GM12878 (cell line): Measurements from ENCODE around the gene RPL31.

ENCODE experiments used
- CEBPB ChIP-seq, 2 experiments: fragments of 150-350 bp in 1 of 2; IDR thresholded peaks; 2 replicates each; pipeline ENCODE4 v1.6.1; 2012 to 2014; ENCODE audit warnings: low read depth in 2 of 2, low read length in 2 of 2, borderline replicate concordance in 1 of 2, inconsistent platforms in 1 of 2
- CHD2 ChIP-seq: IDR thresholded peaks from 2 replicates; pipeline ENCODE4 v1.6.1; 2011; ENCODE audit warnings: low read depth, low read length, improper control_type of control experiment, borderline replicate concordance
- CHD4 ChIP-seq: fragments of 200-600 bp; sonication (generic); IDR thresholded peaks from 2 replicates; pipeline ENCODE4 v1.6.1; 2016; ENCODE audit warnings: mild to moderate bottlenecking
- JUND ChIP-seq: IDR thresholded peaks from 2 replicates; pipeline ENCODE4 v1.6.1; 2012; ENCODE audit warnings: low read depth, mild to moderate bottlenecking, low read length, improper control_type of control experiment, moderate library complexity
- KDM1A ChIP-seq: fragments of 200-600 bp; sonication (generic); IDR thresholded peaks from 2 replicates; pipeline ENCODE4 v1.6.1; 2016; ENCODE audit warnings: borderline replicate concordance
- NFIC ChIP-seq: IDR thresholded peaks from 2 replicates; pipeline ENCODE4 v1.6.1; 2012; ENCODE audit warnings: low read depth, mild to moderate bottlenecking, inconsistent platforms, low read length, moderate library complexity
- POLR2AphosphoS5 ChIP-seq: IDR thresholded peaks from 2 replicates; pipeline ENCODE4 v1.6.1; 2011; ENCODE audit warnings: mild to moderate bottlenecking, low read length, inconsistent platforms
- RAD21 ChIP-seq: IDR thresholded peaks from 2 replicates; pipeline ENCODE4 v1.6.1; 2011; ENCODE audit warnings: mild to moderate bottlenecking, low read depth, low read length, moderate library complexity; ENCODE audit not compliant: insufficient read depth
- SRF ChIP-seq, 2 experiments: IDR thresholded peaks; 2 replicates each; pipeline ENCODE4 v1.6.1; 2011; ENCODE audit warnings: low read depth in 2 of 2, low read length in 2 of 2, mild to moderate bottlenecking in 1 of 2, moderate library complexity in 1 of 2
- TF ChIP-seq, protein P1 (sequence below), 3 experiments: IDR thresholded peaks in 2 of 3; conservative IDR thresholded peaks in 1 of 3; 2 replicates each; pipeline ENCODE4 v1.5.1; 2011; ENCODE audit warnings: low read depth in 3 of 3, low read length in 3 of 3, mild to moderate bottlenecking in 3 of 3, control low read depth in 2 of 3, moderate library complexity in 2 of 3, inconsistent platforms in 1 of 3, mixed read lengths in 1 of 3; ENCODE audit not compliant: control insufficient read depth in 2 of 3, insufficient read depth in 1 of 3; ENCODE audit errors: extremely low read depth in 1 of 3
- TF ChIP-seq, protein P2 (sequence below): fragments of 450-650 bp; formaldehyde crosslinking; IDR thresholded peaks from 2 replicates; pipeline ENCODE4 v1.4.0; 2020; ENCODE audit warnings: mild to moderate bottlenecking, moderate library complexity
- TF ChIP-seq, protein P3 (sequence below): IDR thresholded peaks from 2 replicates; pipeline ENCODE4 v1.6.1; 2012; ENCODE audit warnings: low read depth, low read length, improper control_type of control experiment
- TF ChIP-seq, protein P4 (sequence below): fragments of 450-650 bp; IDR thresholded peaks from 2 replicates; pipeline ENCODE4 v1.6.1; 2018; ENCODE audit warnings: mild to moderate bottlenecking, low read depth, moderate library complexity; ENCODE audit not compliant: partially characterized antibody
- TF ChIP-seq, protein P5 (sequence below): fragments of 450-650 bp; IDR thresholded peaks from 2 replicates; pipeline ENCODE4 v1.6.1; 2017; ENCODE audit warnings: mild to moderate bottlenecking, low read depth, inconsistent platforms; ENCODE audit not compliant: poor library complexity, severe bottlenecking

DNA sequence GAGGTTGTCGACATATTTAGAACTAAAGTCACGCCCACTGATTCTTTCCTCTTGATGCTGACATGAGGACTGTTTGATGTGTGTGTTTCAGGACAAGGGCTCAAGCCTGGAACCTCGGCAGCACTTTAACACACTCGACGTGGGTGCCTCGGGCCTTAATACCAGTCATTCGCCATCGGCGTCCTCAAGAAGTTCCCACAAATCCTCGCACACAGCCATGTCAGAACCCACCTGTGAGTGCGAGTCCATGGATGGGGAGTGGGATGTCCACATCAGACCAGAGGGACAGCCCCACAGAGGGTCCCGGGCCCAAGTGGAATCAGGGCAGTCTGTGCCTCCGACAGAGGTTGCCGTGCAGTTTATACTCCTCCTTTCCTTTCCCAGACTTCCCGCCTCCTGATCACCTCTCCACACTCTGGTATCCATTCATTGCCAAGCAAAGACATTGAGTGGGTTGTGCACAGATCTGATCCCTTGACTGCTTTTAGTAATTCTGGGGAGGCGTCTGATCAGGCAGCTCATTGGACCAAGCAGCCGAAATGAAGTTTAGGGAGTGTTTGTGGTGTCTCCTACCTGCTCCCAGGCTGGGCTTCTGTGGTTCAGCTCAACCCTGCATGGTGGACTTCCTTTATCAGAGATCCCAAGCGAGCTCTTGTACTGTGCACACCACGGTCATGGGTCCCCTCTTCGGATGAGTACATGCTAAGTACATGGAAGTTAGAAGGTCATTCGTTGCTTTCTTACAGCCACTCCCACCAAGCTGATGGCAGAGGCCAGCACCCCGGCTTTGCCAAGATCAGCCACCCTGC is 27.2 kb upstream of the RPL31 start:
- TF ChIP-seq RAD21 (no peak), JUND (no peak), CHD2 (no peak), POLR2AphosphoS5 (no peak), NFIC (no peak), CEBPB (IDR thresholded peaks at IDR 0.05; ENCODE audit: borderline replicate concordance in 1 of 2, low read depth in 2 of 2, low read length in 2 of 2) (no peak), KDM1A (no peak), CHD4 (no peak), SRF (IDR thresholded peaks at IDR 0.05; ENCODE audit: low read depth in 2 of 2, low read length in 2 of 2) (no peak)
- TF ChIP-seq, protein P1, sequence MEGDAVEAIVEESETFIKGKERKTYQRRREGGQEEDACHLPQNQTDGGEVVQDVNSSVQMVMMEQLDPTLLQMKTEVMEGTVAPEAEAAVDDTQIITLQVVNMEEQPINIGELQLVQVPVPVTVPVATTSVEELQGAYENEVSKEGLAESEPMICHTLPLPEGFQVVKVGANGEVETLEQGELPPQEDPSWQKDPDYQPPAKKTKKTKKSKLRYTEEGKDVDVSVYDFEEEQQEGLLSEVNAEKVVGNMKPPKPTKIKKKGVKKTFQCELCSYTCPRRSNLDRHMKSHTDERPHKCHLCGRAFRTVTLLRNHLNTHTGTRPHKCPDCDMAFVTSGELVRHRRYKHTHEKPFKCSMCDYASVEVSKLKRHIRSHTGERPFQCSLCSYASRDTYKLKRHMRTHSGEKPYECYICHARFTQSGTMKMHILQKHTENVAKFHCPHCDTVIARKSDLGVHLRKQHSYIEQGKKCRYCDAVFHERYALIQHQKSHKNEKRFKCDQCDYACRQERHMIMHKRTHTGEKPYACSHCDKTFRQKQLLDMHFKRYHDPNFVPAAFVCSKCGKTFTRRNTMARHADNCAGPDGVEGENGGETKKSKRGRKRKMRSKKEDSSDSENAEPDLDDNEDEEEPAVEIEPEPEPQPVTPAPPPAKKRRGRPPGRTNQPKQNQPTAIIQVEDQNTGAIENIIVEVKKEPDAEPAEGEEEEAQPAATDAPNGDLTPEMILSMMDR (IDR thresholded peaks at IDR 0.05 in 2 of 3, conservative IDR thresholded peaks at IDR 0.05 in 1 of 3; ENCODE audit: control insufficient read depth in 2 of 3, extremely low read depth in 1 of 3, insufficient read depth in 1 of 3, low read depth in 3 of 3, low read length in 3 of 3): no peak
- TF ChIP-seq, protein P2, sequence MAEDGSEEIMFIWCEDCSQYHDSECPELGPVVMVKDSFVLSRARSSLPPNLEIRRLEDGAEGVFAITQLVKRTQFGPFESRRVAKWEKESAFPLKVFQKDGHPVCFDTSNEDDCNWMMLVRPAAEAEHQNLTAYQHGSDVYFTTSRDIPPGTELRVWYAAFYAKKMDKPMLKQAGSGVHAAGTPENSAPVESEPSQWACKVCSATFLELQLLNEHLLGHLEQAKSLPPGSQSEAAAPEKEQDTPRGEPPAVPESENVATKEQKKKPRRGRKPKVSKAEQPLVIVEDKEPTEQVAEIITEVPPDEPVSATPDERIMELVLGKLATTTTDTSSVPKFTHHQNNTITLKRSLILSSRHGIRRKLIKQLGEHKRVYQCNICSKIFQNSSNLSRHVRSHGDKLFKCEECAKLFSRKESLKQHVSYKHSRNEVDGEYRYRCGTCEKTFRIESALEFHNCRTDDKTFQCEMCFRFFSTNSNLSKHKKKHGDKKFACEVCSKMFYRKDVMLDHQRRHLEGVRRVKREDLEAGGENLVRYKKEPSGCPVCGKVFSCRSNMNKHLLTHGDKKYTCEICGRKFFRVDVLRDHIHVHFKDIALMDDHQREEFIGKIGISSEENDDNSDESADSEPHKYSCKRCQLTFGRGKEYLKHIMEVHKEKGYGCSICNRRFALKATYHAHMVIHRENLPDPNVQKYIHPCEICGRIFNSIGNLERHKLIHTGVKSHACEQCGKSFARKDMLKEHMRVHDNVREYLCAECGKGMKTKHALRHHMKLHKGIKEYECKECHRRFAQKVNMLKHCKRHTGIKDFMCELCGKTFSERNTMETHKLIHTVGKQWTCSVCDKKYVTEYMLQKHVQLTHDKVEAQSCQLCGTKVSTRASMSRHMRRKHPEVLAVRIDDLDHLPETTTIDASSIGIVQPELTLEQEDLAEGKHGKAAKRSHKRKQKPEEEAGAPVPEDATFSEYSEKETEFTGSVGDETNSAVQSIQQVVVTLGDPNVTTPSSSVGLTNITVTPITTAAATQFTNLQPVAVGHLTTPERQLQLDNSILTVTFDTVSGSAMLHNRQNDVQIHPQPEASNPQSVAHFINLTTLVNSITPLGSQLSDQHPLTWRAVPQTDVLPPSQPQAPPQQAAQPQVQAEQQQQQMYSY (CRISPR knock-in tag): no peak
- TF ChIP-seq, protein P3, sequence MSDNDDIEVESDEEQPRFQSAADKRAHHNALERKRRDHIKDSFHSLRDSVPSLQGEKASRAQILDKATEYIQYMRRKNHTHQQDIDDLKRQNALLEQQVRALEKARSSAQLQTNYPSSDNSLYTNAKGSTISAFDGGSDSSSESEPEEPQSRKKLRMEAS: no peak
- TF ChIP-seq, protein P4, sequence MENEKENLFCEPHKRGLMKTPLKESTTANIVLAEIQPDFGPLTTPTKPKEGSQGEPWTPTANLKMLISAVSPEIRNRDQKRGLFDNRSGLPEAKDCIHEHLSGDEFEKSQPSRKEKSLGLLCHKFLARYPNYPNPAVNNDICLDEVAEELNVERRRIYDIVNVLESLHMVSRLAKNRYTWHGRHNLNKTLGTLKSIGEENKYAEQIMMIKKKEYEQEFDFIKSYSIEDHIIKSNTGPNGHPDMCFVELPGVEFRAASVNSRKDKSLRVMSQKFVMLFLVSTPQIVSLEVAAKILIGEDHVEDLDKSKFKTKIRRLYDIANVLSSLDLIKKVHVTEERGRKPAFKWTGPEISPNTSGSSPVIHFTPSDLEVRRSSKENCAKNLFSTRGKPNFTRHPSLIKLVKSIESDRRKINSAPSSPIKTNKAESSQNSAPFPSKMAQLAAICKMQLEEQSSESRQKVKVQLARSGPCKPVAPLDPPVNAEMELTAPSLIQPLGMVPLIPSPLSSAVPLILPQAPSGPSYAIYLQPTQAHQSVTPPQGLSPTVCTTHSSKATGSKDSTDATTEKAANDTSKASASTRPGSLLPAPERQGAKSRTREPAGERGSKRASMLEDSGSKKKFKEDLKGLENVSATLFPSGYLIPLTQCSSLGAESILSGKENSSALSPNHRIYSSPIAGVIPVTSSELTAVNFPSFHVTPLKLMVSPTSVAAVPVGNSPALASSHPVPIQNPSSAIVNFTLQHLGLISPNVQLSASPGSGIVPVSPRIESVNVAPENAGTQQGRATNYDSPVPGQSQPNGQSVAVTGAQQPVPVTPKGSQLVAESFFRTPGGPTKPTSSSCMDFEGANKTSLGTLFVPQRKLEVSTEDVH: no peak
- TF ChIP-seq, protein P5, sequence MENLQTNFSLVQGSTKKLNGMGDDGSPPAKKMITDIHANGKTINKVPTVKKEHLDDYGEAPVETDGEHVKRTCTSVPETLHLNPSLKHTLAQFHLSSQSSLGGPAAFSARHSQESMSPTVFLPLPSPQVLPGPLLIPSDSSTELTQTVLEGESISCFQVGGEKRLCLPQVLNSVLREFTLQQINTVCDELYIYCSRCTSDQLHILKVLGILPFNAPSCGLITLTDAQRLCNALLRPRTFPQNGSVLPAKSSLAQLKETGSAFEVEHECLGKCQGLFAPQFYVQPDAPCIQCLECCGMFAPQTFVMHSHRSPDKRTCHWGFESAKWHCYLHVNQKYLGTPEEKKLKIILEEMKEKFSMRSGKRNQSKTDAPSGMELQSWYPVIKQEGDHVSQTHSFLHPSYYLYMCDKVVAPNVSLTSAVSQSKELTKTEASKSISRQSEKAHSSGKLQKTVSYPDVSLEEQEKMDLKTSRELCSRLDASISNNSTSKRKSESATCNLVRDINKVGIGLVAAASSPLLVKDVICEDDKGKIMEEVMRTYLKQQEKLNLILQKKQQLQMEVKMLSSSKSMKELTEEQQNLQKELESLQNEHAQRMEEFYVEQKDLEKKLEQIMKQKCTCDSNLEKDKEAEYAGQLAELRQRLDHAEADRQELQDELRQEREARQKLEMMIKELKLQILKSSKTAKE: no peak
